ENCODE measurements around the gene TBC1D14.

The TBC1D14 gene

GRCh38 chr4:6956434-6957147, 47.0 kb downstream of the TBC1D14 start:
- Mint-ChIP-seq H3K27ac (peak overlapping the region in 1 of 3 experiments; percentile 23), H3K4me3 (no peak overlapping the region), H3K9me3 (no peaks in the 10 kb centered on the region), H3K36me3 (ENCODE audit: low read depth) (no peaks in the 10 kb centered on the region), H3K4me1 (peaks cover 27% of the 10 kb centered on the region), H3K27me3 (ENCODE audit: low read depth) (no peaks in the 10 kb centered on the region)
- no peak for TF ChIP-seq CTCF (IDR thresholded peaks at IDR 0.05; ENCODE audit: unreplicated experiment in 3 of 3)

GRCh38 chr4:6957148-6957520, 47.5 kb downstream of the TBC1D14 start:
- no peak for TF ChIP-seq CTCF (IDR thresholded peaks at IDR 0.05; ENCODE audit: unreplicated experiment in 3 of 3)
- Mint-ChIP-seq H3K27ac (peak overlapping the region in 1 of 3 experiments; percentile 23), H3K4me1 (peaks cover 28% of the 10 kb centered on the region), H3K4me3 (no peak overlapping the region), H3K36me3 (ENCODE audit: low read depth) (no peaks in the 10 kb centered on the region), H3K9me3 (no peaks in the 10 kb centered on the region), H3K27me3 (ENCODE audit: low read depth) (no peaks in the 10 kb centered on the region)

- H3K36me3 Mint-ChIP-seq (ENCODE audit: low read depth): no peaks in the 10 kb centered on the region
- TF ChIP-seq CTCF (IDR thresholded peaks at IDR 0.05; ENCODE audit: unreplicated experiment in 3 of 3): no peak
- H3K27ac Mint-ChIP-seq: no peak overlapping the region
- H3K4me1 Mint-ChIP-seq: peaks cover 36% of the 10 kb centered on the region
- H3K27me3 Mint-ChIP-seq (ENCODE audit: low read depth): no peaks in the 10 kb centered on the region
- no peaks in the 10 kb centered on the region for H3K9me3 Mint-ChIP-seq
- H3K4me3 Mint-ChIP-seq: no peak overlapping the region
These were observed 48.4 kb downstream of the TBC1D14 start for GRCh38 chr4:6957994-6958393.

GRCh38 chr4:6959261-6959660, 49.6 kb downstream of the TBC1D14 start:
- H3K9me3 Mint-ChIP-seq: no peaks in the 10 kb centered on the region
- no peaks in the 10 kb centered on the region for H3K36me3 Mint-ChIP-seq (ENCODE audit: low read depth)
- TF ChIP-seq CTCF (IDR thresholded peaks at IDR 0.05; ENCODE audit: unreplicated experiment in 3 of 3): no peak
- H3K27ac Mint-ChIP-seq: no peak overlapping the region
- peaks cover 41% of the 10 kb centered on the region for H3K4me1 Mint-ChIP-seq
- no peak overlapping the region for H3K4me3 Mint-ChIP-seq
- H3K27me3 Mint-ChIP-seq (ENCODE audit: low read depth): peaks cover 2% of the 10 kb centered on the region

GRCh38 chr4:6960154-6960553, 50.5 kb downstream of the TBC1D14 start:
- Mint-ChIP-seq H3K4me1 (peaks cover 41% of the 10 kb centered on the region), H3K27ac (no peak overlapping the region), H3K27me3 (ENCODE audit: low read depth) (peaks cover 3% of the 10 kb centered on the region), H3K4me3 (no peak overlapping the region), H3K36me3 (ENCODE audit: low read depth) (no peaks in the 10 kb centered on the region), H3K9me3 (no peaks in the 10 kb centered on the region)
- no peak for TF ChIP-seq CTCF (IDR thresholded peaks at IDR 0.05; ENCODE audit: unreplicated experiment in 3 of 3)
